ENCODE data around the gene ANKHD1. TPM values are rescaled to one million over a fixed set of nuclear protein-coding genes. Genes with fewer than 3 reads are reported as not detected.

Gene ANKHD1
- polyA plus RNA-seq, 1 of the 3 experiments (the other 2 are of a cell fraction): 26.7 TPM

DNA sequence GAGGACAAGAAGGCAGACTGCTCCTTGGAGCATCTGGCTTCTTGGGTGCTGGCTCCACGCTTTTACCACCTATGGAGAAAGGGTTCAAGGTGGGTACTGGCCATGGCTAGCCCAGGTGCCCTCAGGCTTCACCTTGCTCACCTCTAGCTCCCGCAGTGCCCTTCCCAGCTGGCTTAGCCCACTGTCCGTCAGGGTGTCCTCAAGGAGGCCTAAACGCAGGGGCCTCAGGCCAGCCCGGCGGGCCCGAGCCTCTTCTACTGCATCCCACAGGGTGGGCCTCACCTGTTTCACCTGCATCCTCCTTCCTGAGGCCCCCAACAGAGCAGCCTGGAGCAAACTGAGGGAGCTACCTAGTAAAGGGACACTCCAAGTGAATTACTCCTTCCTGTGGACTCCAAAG is 172.1 kb downstream of the ANKHD1 start:
- POLR2A ChIA-PET: no interaction called here
- Histone ChIP-seq H3K9ac (no peak overlapping the region), H3K27me3 (ENCODE audit: insufficient read depth) (no peaks in the 10 kb centered on the region), H3K4me1 (ENCODE audit: control insufficient read depth in 1 of 2, insufficient read depth in 2 of 2, low read depth in 1 of 2, low read length in 1 of 2) (no peaks in the 10 kb centered on the region), H4K20me1 (ENCODE audit: insufficient read depth) (no peaks in the 10 kb centered on the region), H3K4me2 (no peak overlapping the region), H3K36me3 (replicated peaks in 1 of 2; ENCODE audit: control insufficient read depth in 1 of 2, insufficient read depth in 2 of 2, low read length in 1 of 2) (peaks cover 0 to 3% of the 10 kb centered on the region in 2 experiments), H3K79me2 (ENCODE audit: insufficient read depth) (no peaks in the 10 kb centered on the region), H2AFZ (ENCODE audit: low read depth) (no peak overlapping the region), H3F3A (replicated peaks; ENCODE audit: insufficient read depth) (peaks cover 4% of the 10 kb centered on the region), H3K27ac (ENCODE audit: low read depth in 2 of 2, low read length in 1 of 2) (no peak overlapping the region), H3K4me3 (ENCODE audit: low read depth in 2 of 2, low read length in 1 of 2) (no peak overlapping the region), H3K9me3 (no peaks in the 10 kb centered on the region), H3K9me2 (no peaks in the 10 kb centered on the region)
- 94% methylated on average over 4 of the region's 7 CpGs for WGBS (ENCODE audit: low lambda C conversion rate)
- CTCF ChIA-PET: interaction anchor here (0.8 kb wide), 1 partner anchor 8 kb away, joined by 3 read pairs; no protein-coding TSS in a partner anchor
- no peak for TF ChIP-seq POLR2AphosphoS5 (IDR thresholded peaks at IDR 0.05; ENCODE audit: low read depth, low read length)
- TF ChIP-seq, protein P1, sequence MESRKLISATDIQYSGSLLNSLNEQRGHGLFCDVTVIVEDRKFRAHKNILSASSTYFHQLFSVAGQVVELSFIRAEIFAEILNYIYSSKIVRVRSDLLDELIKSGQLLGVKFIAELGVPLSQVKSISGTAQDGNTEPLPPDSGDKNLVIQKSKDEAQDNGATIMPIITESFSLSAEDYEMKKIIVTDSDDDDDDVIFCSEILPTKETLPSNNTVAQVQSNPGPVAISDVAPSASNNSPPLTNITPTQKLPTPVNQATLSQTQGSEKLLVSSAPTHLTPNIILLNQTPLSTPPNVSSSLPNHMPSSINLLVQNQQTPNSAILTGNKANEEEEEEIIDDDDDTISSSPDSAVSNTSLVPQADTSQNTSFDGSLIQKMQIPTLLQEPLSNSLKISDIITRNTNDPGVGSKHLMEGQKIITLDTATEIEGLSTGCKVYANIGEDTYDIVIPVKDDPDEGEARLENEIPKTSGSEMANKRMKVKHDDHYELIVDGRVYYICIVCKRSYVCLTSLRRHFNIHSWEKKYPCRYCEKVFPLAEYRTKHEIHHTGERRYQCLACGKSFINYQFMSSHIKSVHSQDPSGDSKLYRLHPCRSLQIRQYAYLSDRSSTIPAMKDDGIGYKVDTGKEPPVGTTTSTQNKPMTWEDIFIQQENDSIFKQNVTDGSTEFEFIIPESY (IDR thresholded peaks at IDR 0.05; ENCODE audit: borderline replicate concordance, low read depth): no peak
- TF ChIP-seq PBX3 (IDR thresholded peaks at IDR 0.05): no peak
- TF ChIP-seq, protein P2, sequence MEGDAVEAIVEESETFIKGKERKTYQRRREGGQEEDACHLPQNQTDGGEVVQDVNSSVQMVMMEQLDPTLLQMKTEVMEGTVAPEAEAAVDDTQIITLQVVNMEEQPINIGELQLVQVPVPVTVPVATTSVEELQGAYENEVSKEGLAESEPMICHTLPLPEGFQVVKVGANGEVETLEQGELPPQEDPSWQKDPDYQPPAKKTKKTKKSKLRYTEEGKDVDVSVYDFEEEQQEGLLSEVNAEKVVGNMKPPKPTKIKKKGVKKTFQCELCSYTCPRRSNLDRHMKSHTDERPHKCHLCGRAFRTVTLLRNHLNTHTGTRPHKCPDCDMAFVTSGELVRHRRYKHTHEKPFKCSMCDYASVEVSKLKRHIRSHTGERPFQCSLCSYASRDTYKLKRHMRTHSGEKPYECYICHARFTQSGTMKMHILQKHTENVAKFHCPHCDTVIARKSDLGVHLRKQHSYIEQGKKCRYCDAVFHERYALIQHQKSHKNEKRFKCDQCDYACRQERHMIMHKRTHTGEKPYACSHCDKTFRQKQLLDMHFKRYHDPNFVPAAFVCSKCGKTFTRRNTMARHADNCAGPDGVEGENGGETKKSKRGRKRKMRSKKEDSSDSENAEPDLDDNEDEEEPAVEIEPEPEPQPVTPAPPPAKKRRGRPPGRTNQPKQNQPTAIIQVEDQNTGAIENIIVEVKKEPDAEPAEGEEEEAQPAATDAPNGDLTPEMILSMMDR (IDR thresholded peaks at IDR 0.05): no peak
- TF ChIP-seq NFIC (IDR thresholded peaks at IDR 0.05; ENCODE audit: borderline replicate concordance): no peak
- TF ChIP-seq MEF2A (IDR thresholded peaks at IDR 0.05; ENCODE audit: borderline replicate concordance, low read depth): no peak
- TF ChIP-seq YY1 (IDR thresholded peaks at IDR 0.05; ENCODE audit: low read depth): no peak
- no peak for TF ChIP-seq USF1 (IDR thresholded peaks at IDR 0.05; ENCODE audit: borderline replicate concordance, low read depth)
- no peak for TF ChIP-seq FOSL2 (IDR thresholded peaks at IDR 0.05; ENCODE audit: borderline replicate concordance, low read depth)
- TF ChIP-seq TEAD4 (IDR thresholded peaks at IDR 0.05; ENCODE audit: borderline replicate concordance, insufficient read depth): no peak
- no peak for TF ChIP-seq JUND (IDR thresholded peaks at IDR 0.05)
- TF ChIP-seq TAF1 (IDR thresholded peaks at IDR 0.05; ENCODE audit: borderline replicate concordance, low read depth, low read length): no peak
- no peak for DNase-seq

DNA sequence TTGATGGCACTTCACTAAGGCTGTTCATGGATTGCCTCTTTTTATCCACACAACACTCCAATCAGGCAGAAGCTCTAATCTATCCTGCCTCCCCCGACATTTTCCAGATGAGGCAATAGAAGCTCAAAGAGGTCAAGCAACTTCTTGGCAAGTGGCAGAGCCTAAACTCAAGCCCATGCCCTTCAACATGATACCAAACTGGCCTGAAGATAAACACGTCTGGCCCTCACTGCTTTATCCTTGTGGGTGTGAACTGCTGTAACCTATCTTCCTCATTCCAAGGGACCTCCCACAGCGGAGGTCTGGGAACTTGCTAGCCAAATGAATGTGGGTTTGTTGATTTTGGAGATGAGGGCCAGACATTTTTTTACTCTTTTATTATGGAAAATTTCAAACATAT is 172.5 kb downstream of the ANKHD1 start:
- CTCF ChIA-PET: interaction anchor here (0.8 to 0.9 kb wide), 2 partner anchors 8 to 9 kb away, joined by 3 read pairs; no protein-coding TSS in a partner anchor
- H3K27ac ChIP-seq (ENCODE audit: low read depth in 2 of 2, low read length in 1 of 2): no peak overlapping the region
- no peak for DNase-seq
- no peak overlapping the region for H3K4me2 ChIP-seq
- H3K9me3 ChIP-seq: no peaks in the 10 kb centered on the region
- H3K9me2 ChIP-seq: no peaks in the 10 kb centered on the region
- H3K27me3 ChIP-seq (ENCODE audit: insufficient read depth): no peaks in the 10 kb centered on the region
- no peaks in the 10 kb centered on the region for H4K20me1 ChIP-seq (ENCODE audit: insufficient read depth)
- H2AFZ ChIP-seq (ENCODE audit: low read depth): no peak overlapping the region
- WGBS (ENCODE audit: low lambda C conversion rate): 61% methylated on average over 3 of the region's 3 CpGs
- H3K4me1 ChIP-seq (ENCODE audit: control insufficient read depth in 1 of 2, insufficient read depth in 2 of 2, low read depth in 1 of 2, low read length in 1 of 2): no peaks in the 10 kb centered on the region
- POLR2A ChIA-PET: no interaction called here
- no peaks in the 10 kb centered on the region for H3K36me3 ChIP-seq (replicated peaks in 1 of 2; ENCODE audit: control insufficient read depth in 1 of 2, insufficient read depth in 2 of 2, low read length in 1 of 2)
- H3F3A ChIP-seq (replicated peaks; ENCODE audit: insufficient read depth): no peaks in the 10 kb centered on the region
- H3K9ac ChIP-seq: no peak overlapping the region
- no peaks in the 10 kb centered on the region for H3K79me2 ChIP-seq (ENCODE audit: insufficient read depth)
- no peak overlapping the region for H3K4me3 ChIP-seq (ENCODE audit: low read depth in 2 of 2, low read length in 1 of 2)
- TF ChIP-seq YY1 (IDR thresholded peaks at IDR 0.05; ENCODE audit: low read depth) (no peak), ELF1 (IDR thresholded peaks at IDR 0.05) (no peak), TAF1 (IDR thresholded peaks at IDR 0.05; ENCODE audit: borderline replicate concordance, low read depth, low read length) (no peak), SMC3 (IDR thresholded peaks at IDR 0.05; ENCODE audit: low read depth, low read length) (no peak), NFIC (IDR thresholded peaks at IDR 0.05; ENCODE audit: borderline replicate concordance) (no peak), EP300 (IDR thresholded peaks at IDR 0.05; ENCODE audit: borderline replicate concordance in 1 of 2, low read depth in 1 of 2, low read length in 1 of 2) (no peak), USF1 (IDR thresholded peaks at IDR 0.05; ENCODE audit: borderline replicate concordance, low read depth) (no peak), TCF12 (IDR thresholded peaks at IDR 0.05) (no peak), RFX5 (IDR thresholded peaks at IDR 0.05; ENCODE audit: low read length) (no peak), GABPA (IDR thresholded peaks at IDR 0.05; ENCODE audit: low read depth) (no peak), IRF3 (IDR thresholded peaks at IDR 0.05; ENCODE audit: low read depth, low read length) (no peak)

All from SK-N-SH (cell line).